Prostate gland (tissue), 2 donors: Measurements from ENCODE around the gene ARSI. TPM values are rescaled to one million over a fixed set of nuclear protein-coding genes. Genes with fewer than 3 reads are reported as not detected.

Experiments
- DNase-seq: peaks from one replicate; pipeline ENCODE4 v3.0.0-alpha.2; 2019; ENCODE audit warnings: low spot score
- H3K27ac ChIP-seq, 2 donors: fragments of 200-600 bp; sonication (generic); 2 replicates each; pipeline ENCODE4 v1.5.1; 2017 to 2019
- H3K27me3 ChIP-seq: fragments of 200-600 bp; sonication (generic); replicated peaks from 2 replicates; pipeline ENCODE4 v1.5.1; 2019; ENCODE audit not compliant: insufficient read depth
- H3K36me3 ChIP-seq, 2 donors: fragments of 200-600 bp; sonication (generic); 1 replicate in 1 of 2; 2 replicates in 1 of 2; pipeline versions ENCODE4 v1.5.1 to v1.8.1; 2017 to 2019
- H3K4me1 ChIP-seq: fragments of 200-600 bp; sonication (generic); replicated peaks from 2 replicates; pipeline ENCODE4 v1.5.1; 2019
- H3K4me3 ChIP-seq, 2 donors: fragments of 200-600 bp; sonication (generic); 2 replicates each; pipeline ENCODE4 v1.5.1; 2017 to 2019
- H3K9me3 ChIP-seq: fragments of 200-600 bp; sonication (generic); 2 replicates; pipeline ENCODE4 v1.5.1; 2017
- CTCF ChIP-seq, 4 experiments: fragments of 200-600 bp in 2 of 4; fragments of 450-650 bp in 2 of 4; sonication (generic) in 2 of 4; IDR thresholded peaks; 1 replicate in 3 of 4; 2 replicates in 1 of 4; pipeline ENCODE4 v1.5.1; 2016 to 2019; ENCODE audit warnings: antibody characterized with exemption in 4 of 4, mild to moderate bottlenecking in 2 of 4, moderate library complexity in 2 of 4
- POLR2A ChIP-seq: fragments of 450-650 bp; IDR thresholded peaks from one replicate; pipeline ENCODE4 v1.6.1; 2016; ENCODE audit warnings: antibody characterized with exemption, mild to moderate bottlenecking
- POLR2AphosphoS5 ChIP-seq: sonication (generic); formaldehyde crosslinking; IDR thresholded peaks from one replicate; pipeline ENCODE4 v1.6.1; 2017; ENCODE audit warnings: antibody characterized with exemption
- WGBS: methylation state at CpG from one replicate; pipeline ENCODE4 v1.1.5; 2018; 5-methylcytosine and 5-hydroxymethylcytosine counted together
- intact Hi-C: fragments of 100-400 bp; cut with DNase I; formaldehyde crosslinking; loops from one replicate; pipeline ENCODE4 v1.14.2; 2022
- total RNA-seq, 2 donors: library from RNA; depleted of rRNA; stranded (reverse); fragments of >200 nt; gene quantifications; one replicate each; pipeline ENCODE4 v1.1.0, GENCODE V29; 2016

The ARSI gene
- total RNA-seq, 2 donors from 2014 or later: 1.5 to 1.6 TPM

- TF ChIP-seq CTCF (IDR thresholded peaks at IDR 0.05): no peak
- no peak for TF ChIP-seq POLR2A
- no peak for TF ChIP-seq POLR2AphosphoS5
- no peak for DNase-seq
- no peak overlapping the region for H3K4me3 ChIP-seq
- H3K36me3 ChIP-seq: no peaks in the 10 kb centered on the region
- H3K9me3 ChIP-seq: no peaks in the 10 kb centered on the region
- H3K4me1 ChIP-seq: no peaks in the 10 kb centered on the region
- H3K27me3 ChIP-seq: no peaks in the 10 kb centered on the region
- intact Hi-C loops: no loop called here
- WGBS: 78% methylated on average over 19 of the region's 19 CpGs
- H3K27ac ChIP-seq: no peak overlapping the region
These were observed 9.4 kb downstream of the ARSI start for GRCh38 chr5:150293091-150293941.

GRCh38 chr5:150291388-150292385 lies 11.0 kb downstream of the ARSI start:
- Histone ChIP-seq H3K4me3 (no peak overlapping the region), H3K9me3 (no peaks in the 10 kb centered on the region), H3K27me3 (no peaks in the 10 kb centered on the region), H3K4me1 (no peaks in the 10 kb centered on the region), H3K36me3 (no peaks in the 10 kb centered on the region), H3K27ac (no peak overlapping the region)
- intact Hi-C loops: no loop called here
- no peak for TF ChIP-seq CTCF (IDR thresholded peaks at IDR 0.05)
- no peak for TF ChIP-seq POLR2AphosphoS5
- TF ChIP-seq POLR2A: no peak
- no peak for DNase-seq
- WGBS: 88% methylated on average over 13 of the region's 13 CpGs

- Histone ChIP-seq H3K27me3 (no peaks in the 10 kb centered on the region), H3K36me3 (no peaks in the 10 kb centered on the region), H3K27ac (no peak within 1 kb of the TSS), H3K9me3 (no peaks in the 10 kb centered on the region), H3K4me1 (no peaks in the 10 kb centered on the region), H3K4me3 (no peak within 1 kb of the TSS)
- intact Hi-C loops: no loop called here
- no peak for TF ChIP-seq POLR2A
- no peak for TF ChIP-seq CTCF (IDR thresholded peaks at IDR 0.05)
- no peak for TF ChIP-seq POLR2AphosphoS5
- DNase-seq: no peak
- WGBS: 48% methylated on average over 26 of the region's 26 CpGs
These were observed 12.9 kb downstream of the ARSI start, which contains the start of gene CAMK2A for GRCh38 chr5:150289551-150290390. Gene CAMK2A, minus strand, starts transcription at chr5:150289773. Its CDS starts 148 bp downstream, at chr5:150289625.

- H3K36me3 ChIP-seq: no peaks in the 10 kb centered on the region
- no peak overlapping the region for H3K4me3 ChIP-seq
- WGBS: 63% methylated on average over 6 of the region's 6 CpGs
- no peak for TF ChIP-seq POLR2AphosphoS5
- no peak for TF ChIP-seq POLR2A
- no peak for TF ChIP-seq CTCF (IDR thresholded peaks at IDR 0.05)
- no peaks in the 10 kb centered on the region for H3K9me3 ChIP-seq
- intact Hi-C loops: no loop called here
- no peaks in the 10 kb centered on the region for H3K4me1 ChIP-seq
- no peak overlapping the region for H3K27ac ChIP-seq
- H3K27me3 ChIP-seq: no peaks in the 10 kb centered on the region
- DNase-seq: no peak
These were observed 13.9 kb downstream of the ARSI start for GRCh38 chr5:150288791-150289190.
